Kidney epithelial cell (primary cell): Measurements from ENCODE around the gene RNF112. TPM values are rescaled to one million over a fixed set of nuclear protein-coding genes. Genes with fewer than 3 reads are reported as not detected.

Experiments used
- DNase-seq: peaks from one replicate; pipeline ENCODE4 v3.0.0-alpha.2; 2010; ENCODE audit warnings: low read depth
- H3K27me3 ChIP-seq: 2 replicates; pipeline ENCODE4 v1.6.0; 2011; ENCODE audit warnings: low read length; ENCODE audit not compliant: control insufficient read depth, insufficient read depth
- H3K36me3 ChIP-seq: 2 replicates; pipeline ENCODE4 v1.5.1; 2011; ENCODE audit warnings: low read length; ENCODE audit not compliant: control insufficient read depth, insufficient read depth
- H3K4me3 ChIP-seq: 2 replicates; pipeline ENCODE4 v1.5.1; 2011; ENCODE audit warnings: low read depth, mild to moderate bottlenecking, control low read depth, low read length
- CTCF ChIP-seq: IDR thresholded peaks from 2 replicates; pipeline ENCODE4 v1.5.1; 2011; ENCODE audit warnings: mild to moderate bottlenecking, moderate library complexity, low read length, control low read depth, inconsistent platforms; ENCODE audit not compliant: insufficient read depth, poor library complexity, severe bottlenecking
- total RNA-seq: library from RNA; depleted of rRNA; stranded (reverse); fragments of >200 nt; gene quantifications from 2 replicates; pipeline ENCODE4 v1.2.3, GENCODE V29; 2015

RNF112 gene
- total RNA-seq, 1 donor from 2014 or later: 0.08 TPM

DNA sequence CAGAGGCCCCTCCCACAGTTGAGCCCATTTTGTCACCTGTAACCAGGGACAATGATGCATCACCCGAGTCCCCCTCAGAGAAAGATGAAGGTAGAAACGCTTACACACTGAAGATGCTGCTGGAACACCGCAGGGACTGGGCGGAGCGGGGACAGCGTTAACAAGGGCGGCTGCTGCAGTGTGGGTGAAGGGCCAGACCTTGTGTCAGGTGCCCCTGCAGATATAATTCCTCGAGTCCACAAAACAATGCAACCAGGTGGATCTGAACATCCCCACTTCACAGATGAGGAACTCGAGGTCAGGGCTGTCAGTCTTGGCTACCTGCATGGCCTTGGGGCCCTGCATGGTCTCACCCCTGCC lies 39.0 kb upstream of the RNF112 start:
- Histone ChIP-seq H3K36me3 (no peaks in the 10 kb centered on the region), H3K27me3 (no peaks in the 10 kb centered on the region), H3K4me3 (no peak overlapping the region)
- no peak for TF ChIP-seq CTCF
- no peak for DNase-seq

- H3K36me3 ChIP-seq: no peaks in the 10 kb centered on the region
- no peaks in the 10 kb centered on the region for H3K27me3 ChIP-seq
- H3K4me3 ChIP-seq: no peak overlapping the region
- TF ChIP-seq CTCF: no peak
- no peak for DNase-seq
Observed at GRCh38 chr17:19372439-19372838, 38.6 kb upstream of the RNF112 start.

DNA sequence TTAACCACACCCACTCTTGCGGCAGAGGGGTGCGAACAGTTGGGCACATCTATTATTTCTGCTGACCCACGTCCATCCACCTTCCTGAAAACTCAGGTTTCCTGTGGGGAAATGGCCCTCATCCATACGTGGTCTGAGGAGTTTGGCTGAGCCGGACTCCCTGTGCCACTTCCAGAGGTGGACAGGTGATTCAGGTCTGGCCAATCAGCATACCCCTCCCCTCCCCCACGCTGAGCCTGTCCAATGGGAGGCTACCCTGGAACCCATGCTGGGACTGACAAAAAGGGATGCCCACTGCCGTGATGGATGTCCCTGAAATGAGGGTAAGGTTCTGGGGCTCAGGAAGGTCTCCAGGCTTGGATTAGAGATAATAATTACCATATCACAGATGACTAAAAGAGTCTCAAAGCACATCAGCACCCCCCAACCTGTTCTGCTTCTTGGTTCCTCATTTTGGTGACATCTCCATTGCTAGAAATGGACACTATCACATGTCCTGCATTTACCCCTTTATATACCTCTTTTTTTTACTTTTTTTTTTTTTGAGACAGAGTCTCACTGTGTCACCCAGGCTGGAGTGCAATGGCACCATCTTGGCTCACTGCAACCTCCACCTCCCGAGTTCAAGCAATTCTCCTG lies 38.0 kb upstream of the RNF112 start:
- no peaks in the 10 kb centered on the region for H3K36me3 ChIP-seq
- H3K27me3 ChIP-seq: no peaks in the 10 kb centered on the region
- no peak overlapping the region for H3K4me3 ChIP-seq
- no peak for TF ChIP-seq CTCF
- DNase-seq: no peak

DNA sequence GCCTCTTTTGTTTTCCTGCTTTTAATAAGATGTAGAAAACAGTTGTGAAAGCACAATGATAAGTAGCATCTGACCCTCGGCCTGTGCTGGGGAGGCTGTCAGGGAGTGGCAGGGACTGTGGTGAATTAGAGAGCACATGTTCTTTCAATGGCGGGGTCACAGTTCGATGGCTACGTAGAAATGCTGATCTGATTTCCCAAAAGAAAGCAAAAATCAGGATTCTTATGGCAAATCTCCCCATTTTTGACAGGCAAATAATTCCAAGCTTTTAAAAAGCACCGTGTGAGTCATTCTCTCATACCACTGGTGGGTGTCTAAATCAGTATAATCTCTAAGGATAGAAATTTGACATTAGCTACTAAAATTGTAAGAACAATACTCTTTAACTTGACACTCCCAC lies 36.9 kb upstream of the RNF112 start:
- Histone ChIP-seq H3K27me3 (no peaks in the 10 kb centered on the region), H3K36me3 (no peaks in the 10 kb centered on the region), H3K4me3 (no peak overlapping the region)
- DNase-seq: no peak
- TF ChIP-seq CTCF: no peak

DNA sequence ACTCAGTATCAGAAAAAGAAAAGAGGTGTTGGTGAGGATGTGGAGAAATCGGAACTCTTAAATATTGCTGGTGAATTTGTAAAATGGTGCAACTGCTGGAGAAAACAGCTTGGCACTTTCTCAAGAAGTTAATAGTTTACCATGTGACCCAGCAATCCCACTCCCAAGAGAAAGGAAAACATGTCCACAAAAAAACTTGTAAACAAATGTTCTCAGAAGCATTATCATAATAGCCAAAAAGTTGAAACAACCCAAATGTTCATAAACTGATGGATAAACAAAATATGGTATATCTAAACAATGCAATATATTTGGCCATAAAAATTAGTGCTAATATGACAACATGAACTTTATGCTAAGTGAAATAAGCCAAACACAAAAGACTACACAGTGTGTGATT lies 35.3 kb upstream of the RNF112 start:
- peaks cover 2% of the 10 kb centered on the region for H3K36me3 ChIP-seq
- no peak for TF ChIP-seq CTCF
- H3K4me3 ChIP-seq: no peak overlapping the region
- DNase-seq: no peak
- H3K27me3 ChIP-seq: no peaks in the 10 kb centered on the region

- no peak for TF ChIP-seq CTCF
- Histone ChIP-seq H3K27me3 (no peaks in the 10 kb centered on the region), H3K36me3 (peaks cover 2% of the 10 kb centered on the region), H3K4me3 (peak overlapping the region; percentile 79)
- no peak for DNase-seq
Observed at GRCh38 chr17:19376811-19377210, 34.2 kb upstream of the RNF112 start.
